Measurements from ENCODE around the gene HMX1. TPM values are rescaled to one million over a fixed set of nuclear protein-coding genes. Genes with fewer than 3 reads are reported as not detected.

HMX1 gene
- total and polyA plus RNA-seq, 12 donors: 2.7 TPM; not detected in 11

- Histone ChIP-seq H3K4me3 (no peak overlapping the region), H3K27me3 (peaks cover 45% of the 10 kb centered on the region), H3K36me3 (replicated peaks in 1 of 2) (no peaks in the 10 kb centered on the region), H3K27ac (no peak overlapping the region), H3K9me3 (replicated peaks in 1 of 3) (no peaks in the 10 kb centered on the region), H3K4me1 (replicated peaks in 1 of 2) (no peaks in the 10 kb centered on the region)
- TF ChIP-seq CTCF (IDR thresholded peaks at IDR 0.05) (no peak), POLR2A (IDR thresholded peaks at IDR 0.05) (no peak)
- DNase-seq: no peak
- WGBS, 4 donors: 11 to 15% methylated on average over 14 of the region's 14 CpGs; no CpG with 5 or more reads in 2 of the 4 donors
- intact Hi-C loops (cut with DNase I): no loop called here
Observed at GRCh38 chr4:8894424-8894816, 22.8 kb upstream of the HMX1 start.

- no peak overlapping the region for H3K27ac ChIP-seq
- H3K9me3 ChIP-seq (replicated peaks in 1 of 3): no peaks in the 10 kb centered on the region
- no peak overlapping the region for H3K4me3 ChIP-seq
- no peak for DNase-seq
- WGBS, 4 donors: 0 to 2% (median 2%) methylated on average over 9 to 68 of the region's 68 CpGs
- H3K36me3 ChIP-seq (replicated peaks in 1 of 2): no peaks in the 10 kb centered on the region
- TF ChIP-seq POLR2A (IDR thresholded peaks at IDR 0.05): no peak
- no peak for TF ChIP-seq CTCF (IDR thresholded peaks at IDR 0.05)
- no peaks in the 10 kb centered on the region for H3K4me1 ChIP-seq (replicated peaks in 1 of 2)
- intact Hi-C loops (cut with DNase I): no loop called here
- peaks cover 50% of the 10 kb centered on the region for H3K27me3 ChIP-seq
Observed at GRCh38 chr4:8893624-8894423, 22.2 kb upstream of the HMX1 start.

GRCh38 chr4:8893227-8893623 is 21.6 kb upstream of the HMX1 start:
- H3K27me3 ChIP-seq: peaks cover 50% of the 10 kb centered on the region
- no peak overlapping the region for H3K4me3 ChIP-seq
- 2 to 9% (median 3%) methylated on average over 25 to 41 of the region's 41 CpGs; no CpG with 5 or more reads in 1 of the 4 donors for whole genome bisulfite sequencing, 4 donors
- no peak for DNase-seq
- TF ChIP-seq CTCF (IDR thresholded peaks at IDR 0.05) (no peak), POLR2A (IDR thresholded peaks at IDR 0.05) (no peak)
- H3K27ac ChIP-seq: no peak overlapping the region
- H3K9me3 ChIP-seq (replicated peaks in 1 of 3): no peaks in the 10 kb centered on the region
- no peaks in the 10 kb centered on the region for H3K36me3 ChIP-seq (replicated peaks in 1 of 2)
- H3K4me1 ChIP-seq (replicated peaks in 1 of 2): no peaks in the 10 kb centered on the region
- intact Hi-C loops (cut with DNase I): no loop called here

- Histone ChIP-seq H3K27me3 (peaks cover 54% of the 10 kb centered on the region), H3K27ac (no peak overlapping the region), H3K9me3 (replicated peaks in 1 of 3) (no peaks in the 10 kb centered on the region), H3K36me3 (replicated peaks in 1 of 2) (no peaks in the 10 kb centered on the region), H3K4me3 (no peak overlapping the region), H3K4me1 (replicated peaks in 1 of 2) (no peaks in the 10 kb centered on the region)
- 0 to 4% (median 2%) methylated on average over 16 to 73 of the region's 73 CpGs for WGBS, 4 donors
- no peak for DNase-seq
- intact Hi-C loops (cut with DNase I): no loop called here
- TF ChIP-seq CTCF (IDR thresholded peaks at IDR 0.05) (no peak), POLR2A (IDR thresholded peaks at IDR 0.05) (no peak)
Observed at GRCh38 chr4:8892556-8893226, 21.1 kb upstream of the HMX1 start.
